ENCODE measurements around the gene KATNAL2.
A peak's percentile ranks its signal among the peaks of the same experiment; 100 is the strongest.
"Not testable (repeated sequence)": the region's sequence is repeated elsewhere in the genome, so short reads cannot be mapped to it uniquely, and the experiment has no call there.

KATNAL2 gene

DNA sequence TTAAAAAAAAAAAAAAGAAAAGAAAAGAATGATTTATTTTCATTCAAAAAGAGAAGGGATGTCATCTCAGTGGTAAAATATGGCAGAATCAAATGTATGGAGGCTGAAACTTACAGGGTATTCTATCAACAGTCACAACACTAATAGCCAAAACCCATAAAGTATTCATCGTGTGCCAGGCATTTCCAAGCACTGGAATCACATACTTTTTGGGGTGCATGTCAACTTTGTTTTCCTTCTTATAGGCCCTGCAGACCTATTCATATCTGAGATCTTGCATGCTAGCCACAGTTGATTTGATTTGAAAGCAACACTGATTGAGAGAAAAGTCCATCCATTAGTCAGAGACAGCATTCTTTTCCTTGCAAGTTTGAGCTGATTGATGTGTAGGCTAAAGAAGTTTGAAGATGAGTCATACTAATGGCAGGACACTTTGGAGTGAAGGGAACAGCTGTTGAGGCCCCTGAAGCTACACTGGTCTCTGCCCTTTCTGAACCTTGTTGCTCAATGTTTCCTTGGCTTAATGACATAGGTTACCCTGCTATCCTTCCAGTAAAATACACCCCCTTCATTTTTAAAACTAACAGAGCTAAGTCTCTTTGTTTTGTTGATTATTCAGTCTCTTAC, 22.0 kb downstream of the KATNAL2 start:
- no peak for DNase-seq (ENCODE audit: low read depth)

GRCh38 chr18:46939998-46940571, 22.7 kb downstream of the KATNAL2 start:
- no peak for DNase-seq (ENCODE audit: low read depth)

GRCh38 chr18:46942646-46943045, 25.2 kb downstream of the KATNAL2 start:
- DNase-seq (ENCODE audit: low read depth), result no peak

DNA sequence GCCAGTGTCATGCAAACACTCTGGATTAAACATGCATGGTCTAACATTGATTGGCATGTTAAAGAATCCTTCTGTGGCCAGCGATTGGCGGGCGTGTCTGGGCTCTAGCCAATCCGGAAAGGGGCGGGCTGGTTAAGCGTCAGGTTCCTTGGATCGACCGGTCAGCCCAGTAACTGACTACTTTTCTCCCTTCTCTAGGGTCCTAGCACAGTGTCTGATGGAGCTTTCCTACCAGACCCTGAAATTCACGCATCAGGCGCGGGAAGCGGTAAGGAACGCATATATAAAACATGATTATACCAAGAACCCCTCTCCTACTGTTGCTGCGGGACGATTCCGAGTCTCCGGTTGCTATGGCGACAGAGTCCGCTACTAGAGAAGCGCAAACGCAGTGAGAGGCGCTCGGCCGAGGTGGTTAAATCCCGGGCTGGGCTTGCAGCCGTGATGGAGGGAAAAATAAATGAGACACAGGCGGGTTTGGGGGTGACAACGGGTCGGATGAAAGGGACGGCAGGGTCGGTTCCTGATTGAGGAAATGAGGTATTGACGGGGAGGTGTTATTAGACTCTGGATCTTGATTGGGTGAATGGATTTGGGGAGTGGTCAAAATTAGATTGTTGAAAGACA, 29.4 kb downstream of the KATNAL2 start:
- DNase-seq (ENCODE audit: low read depth), result peak; percentile 24

- DNase-seq (ENCODE audit: low read depth), result no peak
Measured at GRCh38 chr18:46950064-46950656, 32.8 kb downstream of the KATNAL2 start.

GRCh38 chr18:46953195-46953594, 35.8 kb downstream of the KATNAL2 start:
- no peak for DNase-seq (ENCODE audit: low read depth)

DNA sequence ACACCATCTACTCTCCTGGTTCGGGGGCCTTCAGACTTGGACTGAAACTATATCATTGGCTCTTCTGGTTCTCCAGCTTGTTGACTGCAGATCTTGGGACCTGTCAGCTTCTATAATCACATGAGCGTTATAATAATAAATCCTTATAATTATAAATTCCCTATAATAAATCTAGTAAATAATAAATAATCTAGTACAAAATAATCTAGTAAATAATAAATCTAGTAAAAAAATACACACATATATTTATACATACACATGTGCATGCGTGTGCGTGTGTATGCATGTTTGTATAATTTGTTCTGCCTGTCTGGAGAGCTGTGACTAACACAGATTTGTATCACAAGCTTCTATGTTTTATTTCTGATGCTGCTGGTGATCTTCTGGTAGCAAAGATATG, 40.8 kb downstream of the KATNAL2 start:
- DNase-seq (ENCODE audit: low read depth), result no peak

GRCh38 chr18:46963656-46964578, 46.5 kb downstream of the KATNAL2 start:
- DNase-seq (ENCODE audit: low read depth), result not testable (repeated sequence)

DNA sequence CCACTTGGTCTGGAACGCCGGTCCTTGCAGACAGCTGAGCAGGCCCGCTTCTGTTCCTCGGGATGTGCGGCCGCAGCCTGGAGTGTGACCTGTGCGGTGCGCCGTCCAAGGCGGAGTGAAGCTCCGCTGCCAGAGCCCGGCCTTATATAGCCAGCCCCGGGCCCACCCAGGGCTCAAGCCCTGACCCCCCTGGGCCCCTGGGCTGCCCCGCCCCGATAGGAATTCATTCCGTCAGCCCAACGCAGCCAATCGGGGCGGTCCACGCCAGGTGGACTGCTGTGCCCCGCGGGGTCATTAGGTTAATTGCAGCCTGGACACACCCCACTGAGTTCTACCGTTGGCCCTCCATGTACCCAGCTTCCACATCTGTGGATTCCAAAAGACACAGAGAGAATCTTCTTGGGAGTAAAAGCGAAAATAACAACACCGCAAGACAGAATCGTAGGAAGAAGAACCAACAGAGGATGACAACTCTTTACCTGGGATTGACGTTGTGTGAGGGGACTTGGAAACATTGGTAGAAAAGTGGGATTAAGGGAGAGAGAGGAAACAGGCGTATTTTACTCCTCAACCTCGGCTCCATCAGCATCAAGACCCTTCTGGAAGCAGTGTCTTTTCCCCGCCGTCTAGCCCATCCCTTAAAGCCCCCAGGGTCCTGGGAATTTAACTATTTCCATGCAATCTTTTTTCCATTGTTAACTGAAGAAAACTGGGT, 47.3 kb downstream of the KATNAL2 start:
- not testable (repeated sequence) for DNase-seq (ENCODE audit: low read depth)

GRCh38 chr18:46966266-46966665, 48.9 kb downstream of the KATNAL2 start:
- DNase-seq (ENCODE audit: low read depth), result not testable (repeated sequence)

DNA sequence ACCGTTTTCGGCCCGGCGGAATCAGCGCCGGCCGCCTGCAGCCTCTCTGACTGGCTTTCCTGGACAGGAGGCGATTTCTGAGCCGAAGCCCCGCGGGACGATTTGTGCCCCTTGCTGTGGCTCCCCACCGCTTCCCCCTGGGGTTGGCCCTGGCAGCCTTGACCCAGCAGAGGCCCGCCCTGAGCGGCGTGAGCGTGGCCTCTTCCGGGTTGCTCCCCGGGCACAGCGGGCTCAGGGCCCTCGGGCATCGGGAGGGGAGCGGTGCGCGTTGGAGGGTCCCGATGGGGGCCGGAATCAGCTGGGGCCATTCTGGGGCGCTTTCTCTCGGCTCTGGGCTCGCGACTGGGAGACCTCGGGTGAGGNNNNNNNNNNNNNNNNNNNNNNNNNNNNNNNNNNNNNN, 52.1 kb downstream of the KATNAL2 start:
- not testable (repeated sequence) for DNase-seq (ENCODE audit: low read depth)

- not testable (repeated sequence) for DNase-seq (ENCODE audit: low read depth)
Measured at GRCh38 chr18:47019870-47020269, 102.5 kb downstream of the KATNAL2 start.

DNA sequence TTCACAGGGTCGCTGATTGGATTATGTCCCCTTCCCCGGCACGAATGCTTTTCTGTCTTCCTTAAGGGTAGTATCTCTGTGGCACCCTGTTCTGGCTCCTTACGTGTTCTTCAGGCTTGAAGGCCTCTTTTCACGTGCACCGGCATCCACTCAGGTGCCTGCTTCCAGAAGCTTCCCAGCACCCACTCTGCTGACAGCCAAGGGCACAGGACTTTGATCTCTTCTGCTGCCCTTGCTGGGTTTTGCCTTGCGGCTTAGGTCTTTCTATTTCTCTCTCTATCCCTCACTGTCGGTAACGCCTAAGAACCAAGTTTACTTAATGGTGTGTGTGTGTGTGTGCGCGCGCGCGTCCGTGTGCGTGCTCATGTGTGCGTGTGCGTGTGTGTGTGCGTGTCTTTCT, 103.4 kb downstream of the KATNAL2 start:
- DNase-seq (ENCODE audit: low read depth), result not testable (repeated sequence)

DNA sequence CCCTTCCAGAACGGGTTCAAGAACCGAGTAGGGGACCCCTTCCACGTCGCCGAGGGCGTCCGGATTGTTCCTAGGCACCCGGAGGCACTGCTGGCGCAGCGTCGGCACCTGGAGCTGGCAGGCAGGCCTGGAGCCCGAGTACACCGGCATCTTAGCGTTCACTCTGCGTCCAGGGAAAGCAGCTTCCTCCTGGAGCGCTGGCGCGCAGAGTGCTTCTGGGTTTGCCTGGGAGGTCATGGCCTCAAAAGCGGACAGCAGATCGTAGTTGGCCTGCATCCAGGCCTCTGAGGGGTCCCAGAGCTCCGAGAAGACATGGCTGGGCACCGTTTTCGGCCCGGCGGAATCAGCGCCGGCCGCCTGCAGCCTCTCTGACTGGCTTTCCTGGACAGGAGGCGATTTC, 105.4 kb downstream of the KATNAL2 start:
- not testable (repeated sequence) for DNase-seq (ENCODE audit: low read depth)

- DNase-seq (ENCODE audit: low read depth), result not testable (repeated sequence)
Measured at GRCh38 chr18:47023769-47024465, 106.5 kb downstream of the KATNAL2 start.

GRCh38 chr18:47025557-47026174, 108.3 kb downstream of the KATNAL2 start:
- not testable (repeated sequence) for DNase-seq (ENCODE audit: low read depth)

DNA sequence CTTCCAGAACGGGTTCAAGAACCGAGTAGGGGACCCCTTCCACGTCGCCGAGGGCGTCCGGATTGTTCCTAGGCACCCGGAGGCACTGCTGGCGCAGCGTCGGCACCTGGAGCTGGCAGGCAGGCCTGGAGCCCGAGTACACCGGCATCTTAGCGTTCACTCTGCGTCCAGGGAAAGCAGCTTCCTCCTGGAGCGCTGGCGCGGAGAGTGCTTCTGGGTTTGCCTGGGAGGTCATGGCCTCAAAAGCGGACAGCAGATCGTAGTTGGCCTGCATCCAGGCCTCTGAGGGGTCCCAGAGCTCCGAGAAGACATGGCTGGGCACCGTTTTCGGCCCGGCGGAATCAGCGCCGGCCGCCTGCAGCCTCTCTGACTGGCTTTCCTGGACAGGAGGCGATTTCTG, 111.3 kb downstream of the KATNAL2 start:
- DNase-seq (ENCODE audit: low read depth), result not testable (repeated sequence)

DNA sequence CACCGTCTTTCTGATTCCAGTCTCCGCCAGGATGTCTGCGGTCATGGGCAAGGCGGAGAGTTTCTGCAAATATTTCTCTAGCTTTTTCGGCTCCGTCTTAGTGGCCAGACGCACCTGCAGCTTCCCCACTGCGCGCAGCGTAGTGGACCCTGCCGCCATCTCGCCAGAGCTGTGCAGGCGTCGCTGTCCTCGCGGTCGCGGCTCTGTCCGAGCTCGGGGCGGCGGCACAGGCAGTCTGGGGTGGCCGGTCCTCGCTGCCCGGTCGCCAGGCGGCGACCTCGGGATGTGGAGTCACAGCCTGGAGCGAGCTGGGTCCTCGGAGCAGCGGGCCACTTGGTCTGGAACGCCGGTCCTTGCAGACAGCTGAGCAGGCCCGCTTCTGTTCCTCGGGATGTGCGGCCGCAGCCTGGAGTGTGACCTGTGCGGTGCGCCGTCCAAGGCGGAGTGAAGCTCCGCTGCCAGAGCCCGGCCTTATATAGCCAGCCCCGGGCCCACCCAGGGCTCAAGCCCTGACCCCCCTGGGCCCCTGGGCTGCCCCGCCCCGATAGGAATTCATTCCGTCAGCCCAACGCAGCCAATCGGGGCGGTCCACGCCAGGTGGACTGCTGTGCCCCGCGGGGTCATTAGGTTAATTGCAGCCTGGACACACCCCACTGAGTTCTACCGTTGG, 112.4 kb downstream of the KATNAL2 start:
- DNase-seq (ENCODE audit: low read depth), result not testable (repeated sequence)

GRCh38 chr18:47030887-47031286, 113.5 kb downstream of the KATNAL2 start:
- DNase-seq (ENCODE audit: low read depth), result not testable (repeated sequence)

DNA sequence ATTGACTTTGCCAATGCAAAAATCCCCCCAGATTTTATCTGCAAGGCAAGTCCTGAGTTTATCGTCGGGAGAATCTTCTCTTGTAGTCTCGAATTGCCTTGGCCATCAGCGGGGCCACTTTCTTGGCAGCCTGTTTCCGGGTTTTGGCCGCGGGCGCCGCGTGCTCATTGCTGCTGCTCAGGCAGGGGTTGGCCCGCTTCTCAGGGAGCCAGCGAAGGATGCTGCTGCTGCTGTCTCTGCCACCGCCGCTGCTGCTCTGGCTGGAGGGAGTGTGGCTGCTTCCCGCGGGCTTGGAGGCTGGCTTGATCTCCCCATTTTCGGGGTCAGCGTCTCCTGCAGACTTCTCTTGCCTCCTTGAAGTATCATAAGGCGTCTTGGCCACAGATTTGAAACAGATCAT, 115.5 kb downstream of the KATNAL2 start:
- DNase-seq (ENCODE audit: low read depth), result no peak

Measured in T follicular helper cell (primary cell).